ENCODE data around the gene MAP4K4.

MAP4K4 gene

GRCh38 chr2:101692041-101692440, 5.5 kb upstream of the MAP4K4 start:
- in situ Hi-C loops (cut with MboI; ENCODE audit: low sequenced_read_pairs): loop anchor here (10.0 kb wide), 1 partner anchor 177 kb away; no protein-coding TSS in a partner anchor

GRCh38 chr2:101692766-101693165, 4.7 kb upstream of the MAP4K4 start:
- in situ Hi-C loops (cut with MboI; ENCODE audit: low sequenced_read_pairs): loop anchor here (10.0 kb wide), 1 partner anchor 178 kb away; no protein-coding TSS in a partner anchor

- in situ Hi-C loops (cut with MboI; ENCODE audit: low sequenced_read_pairs): loop anchor here (10.0 kb wide), 1 partner anchor 179 kb away; no protein-coding TSS in a partner anchor
These were observed 3.4 kb upstream of the MAP4K4 start for GRCh38 chr2:101693991-101694588.

- in situ Hi-C loops (cut with MboI; ENCODE audit: low sequenced_read_pairs): loop anchor here (10.0 kb wide), 1 partner anchor 182 kb away; no protein-coding TSS in a partner anchor
These were observed 1.0 kb upstream of the MAP4K4 start for GRCh38 chr2:101696272-101697123.

GRCh38 chr2:101698014-101698843, 722 bp downstream of the MAP4K4 start:
- in situ Hi-C loops (cut with MboI; ENCODE audit: low sequenced_read_pairs): loop anchor here (10.0 kb wide), 1 partner anchor 183 kb away; no protein-coding TSS in a partner anchor

GRCh38 chr2:101698844-101699754, 1.6 kb downstream of the MAP4K4 start:
- in situ Hi-C loops (cut with MboI; ENCODE audit: low sequenced_read_pairs): loop anchor here (10.0 kb wide), 1 partner anchor 184 kb away; no protein-coding TSS in a partner anchor

- in situ Hi-C loops (cut with MboI; ENCODE audit: low sequenced_read_pairs): loop anchor here (10.0 kb wide), 1 partner anchor 185 kb away; no protein-coding TSS in a partner anchor
These were observed 2.4 kb downstream of the MAP4K4 start for GRCh38 chr2:101699755-101700461.

- in situ Hi-C loops (cut with MboI; ENCODE audit: low sequenced_read_pairs): no loop called here
These were observed 6.5 kb downstream of the MAP4K4 start for GRCh38 chr2:101704046-101704466.

- in situ Hi-C loops (cut with MboI; ENCODE audit: low sequenced_read_pairs): no loop called here
These were observed 7.5 kb downstream of the MAP4K4 start for GRCh38 chr2:101704816-101705578.

GRCh38 chr2:101706121-101706818, 8.8 kb downstream of the MAP4K4 start:
- in situ Hi-C loops (cut with MboI; ENCODE audit: low sequenced_read_pairs): no loop called here

GRCh38 chr2:101706819-101707177, 9.3 kb downstream of the MAP4K4 start:
- in situ Hi-C loops (cut with MboI; ENCODE audit: low sequenced_read_pairs): no loop called here

GRCh38 chr2:101710036-101710435, 12.5 kb downstream of the MAP4K4 start:
- in situ Hi-C loops (cut with MboI; ENCODE audit: low sequenced_read_pairs): no loop called here

GRCh38 chr2:101710471-101711318, 13.2 kb downstream of the MAP4K4 start:
- in situ Hi-C loops (cut with MboI; ENCODE audit: low sequenced_read_pairs): no loop called here

GRCh38 chr2:101714118-101714517, 16.6 kb downstream of the MAP4K4 start:
- in situ Hi-C loops (cut with MboI; ENCODE audit: low sequenced_read_pairs): no loop called here

GRCh38 chr2:101717071-101717845, 19.8 kb downstream of the MAP4K4 start:
- in situ Hi-C loops (cut with MboI; ENCODE audit: low sequenced_read_pairs): no loop called here

GRCh38 chr2:101718479-101718878, 21.0 kb downstream of the MAP4K4 start:
- in situ Hi-C loops (cut with MboI; ENCODE audit: low sequenced_read_pairs): no loop called here

All from HL-60/S4 (cell line).